Measurements from ENCODE around the gene ZNF710.
A peak's percentile ranks its signal among the peaks of the same experiment; 100 is the strongest.

ZNF710 gene

DNA sequence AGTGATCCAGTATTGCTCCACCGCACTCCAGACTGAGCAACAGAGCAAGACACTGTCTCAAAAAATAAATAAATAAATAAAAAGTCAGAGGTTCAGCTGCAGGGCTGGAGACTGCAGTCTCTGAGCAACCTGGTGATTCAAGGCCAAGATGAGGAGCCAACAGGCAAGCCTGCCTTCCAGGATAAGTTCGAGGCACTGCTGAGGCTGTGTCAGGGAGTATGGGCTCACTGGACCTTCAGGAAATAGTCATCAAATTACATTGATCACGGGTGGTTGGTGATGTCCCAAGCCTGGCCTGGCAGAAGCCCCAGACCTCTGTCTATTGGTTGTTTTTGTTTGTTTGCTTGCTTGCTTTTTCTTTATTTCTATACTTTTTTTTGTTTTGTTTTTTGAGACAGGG, 59.7 kb downstream of the ZNF710 start:
- no peak overlapping the region for H3K23ac ChIP-seq (ENCODE audit: low read depth, low read length, poor library complexity)
- no peak overlapping the region for H4K8ac ChIP-seq (ENCODE audit: low read depth, low read length)
- no peaks in the 10 kb centered on the region for H3K27me3 ChIP-seq (ENCODE audit: control insufficient read depth in 3 of 3, insufficient read depth in 3 of 3, low read depth in 1 of 3, low read length in 3 of 3)
- no peak overlapping the region for H3K4me3 ChIP-seq (ENCODE audit: low read length in 2 of 2)
- peaks cover 30 to 38% of the 10 kb centered on the region in 2 donors for H3K4me1 ChIP-seq (ENCODE audit: control insufficient read depth in 2 of 2, insufficient read depth in 1 of 2, low read depth in 1 of 2, low read length in 2 of 2)
- H4K91ac ChIP-seq (ENCODE audit: low read depth, low read length, poor library complexity), result no peak overlapping the region
- H3K9me3 ChIP-seq (replicated peaks in 1 of 2; ENCODE audit: control insufficient read depth in 2 of 2, insufficient read depth in 1 of 2, low read depth in 1 of 2, low read length in 2 of 2), result peaks cover 0 to 3% of the 10 kb centered on the region in 2 donors
- peak overlapping the region; percentile 34 for H3K27ac ChIP-seq (replicated peaks; ENCODE audit: low read length)
- no peak overlapping the region for H2BK5ac ChIP-seq (ENCODE audit: low read length)
- no peak overlapping the region for H3K9ac ChIP-seq (ENCODE audit: low read depth, low read length, poor library complexity)
- peak overlapping the region; percentile 42 for H3K18ac ChIP-seq (ENCODE audit: low read length)
- no peak for DNase-seq (ENCODE audit: low spot score)
- peaks cover 21% of the 10 kb centered on the region for H3K79me1 ChIP-seq (ENCODE audit: low read depth, low read length)
- H2BK15ac ChIP-seq (ENCODE audit: low read length), result peak overlapping the region; percentile 62
- no peak overlapping the region for H3K14ac ChIP-seq (ENCODE audit: low read length)
- H2AK5ac ChIP-seq (ENCODE audit: low read depth, low read length), result peak overlapping the region; percentile 3
- H2AFZ ChIP-seq (ENCODE audit: low read length), result no peak overlapping the region
- H3K4me2 ChIP-seq (ENCODE audit: insufficient read depth, low read length, poor library complexity, severe bottlenecking), result no peak overlapping the region
- H2BK12ac ChIP-seq (ENCODE audit: low read length), result no peak overlapping the region
- H3K36me3 ChIP-seq (replicated peaks in 1 of 2; ENCODE audit: control insufficient read depth in 2 of 2, insufficient read depth in 2 of 2, low read length in 2 of 2), result no peaks in the 10 kb centered on the region
- no peak overlapping the region for H3K4ac ChIP-seq (ENCODE audit: low read length)
- H2BK120ac ChIP-seq (ENCODE audit: low read depth, low read length), result no peak overlapping the region
- no CpG with 5 or more reads among the region's 3 CpGs for WGBS, 2 donors (ENCODE audit: extremely low coverage in 2 of 2, insufficient read length in 2 of 2, insufficient replicate concordance in 1 of 2)

DNA sequence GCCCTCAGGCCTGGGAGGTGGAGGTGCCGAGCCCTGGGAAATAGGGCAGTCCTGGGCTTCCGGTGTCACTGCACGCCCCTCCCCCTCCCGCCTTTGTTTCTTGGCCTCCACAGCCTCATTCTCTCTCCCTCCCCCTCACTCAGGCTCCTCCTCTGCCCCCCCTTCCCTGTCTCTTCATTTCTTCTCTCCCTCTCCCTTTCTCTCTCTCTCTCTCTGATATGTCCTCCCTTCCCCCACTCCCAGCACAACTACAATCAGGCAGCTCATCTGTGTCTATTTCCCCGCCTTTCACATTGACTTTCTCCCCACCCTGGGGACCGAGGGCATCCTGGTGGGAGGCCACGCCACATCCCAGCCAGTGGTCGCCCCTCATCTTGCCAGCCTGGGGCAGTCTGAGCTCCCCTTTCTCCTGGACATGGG, 60.9 kb downstream of the ZNF710 start:
- H3K27me3 ChIP-seq (ENCODE audit: control insufficient read depth in 3 of 3, insufficient read depth in 3 of 3, low read depth in 1 of 3, low read length in 3 of 3), result no peaks in the 10 kb centered on the region
- H3K79me1 ChIP-seq (ENCODE audit: low read depth, low read length), result peaks cover 21% of the 10 kb centered on the region
- peak overlapping the region; percentile 81 for H3K4ac ChIP-seq (ENCODE audit: low read length)
- peak overlapping the region; percentile 78 for H3K9ac ChIP-seq (ENCODE audit: low read depth, low read length, poor library complexity)
- H2AK5ac ChIP-seq (ENCODE audit: low read depth, low read length), result peak overlapping the region; percentile 99
- H3K14ac ChIP-seq (ENCODE audit: low read length), result peak overlapping the region; percentile 83
- H4K8ac ChIP-seq (ENCODE audit: low read depth, low read length), result peak overlapping the region; percentile 66
- H2BK12ac ChIP-seq (ENCODE audit: low read length), result peak overlapping the region; percentile 97
- peak overlapping the region; percentile 11 for H2BK15ac ChIP-seq (ENCODE audit: low read length)
- peak overlapping the region; percentile 94 for H3K18ac ChIP-seq (ENCODE audit: low read length)
- peak overlapping the region; percentile 68 for H2AFZ ChIP-seq (ENCODE audit: low read length)
- no peak overlapping the region for H3K23ac ChIP-seq (ENCODE audit: low read depth, low read length, poor library complexity)
- peaks cover 2 to 3% of the 10 kb centered on the region in 2 donors for H3K36me3 ChIP-seq (replicated peaks in 1 of 2; ENCODE audit: control insufficient read depth in 2 of 2, insufficient read depth in 2 of 2, low read length in 2 of 2)
- H3K27ac ChIP-seq (replicated peaks; ENCODE audit: low read length), result peak overlapping the region; percentile 62
- no peak overlapping the region for H3K4me3 ChIP-seq (ENCODE audit: low read length in 2 of 2)
- peak overlapping the region; percentile 97 for H2BK120ac ChIP-seq (ENCODE audit: low read depth, low read length)
- peak overlapping the region; percentile 83 for H2BK5ac ChIP-seq (ENCODE audit: low read length)
- peak; percentile 52 for DNase-seq (ENCODE audit: low spot score)
- no peak overlapping the region for H3K4me2 ChIP-seq (ENCODE audit: insufficient read depth, low read length, poor library complexity, severe bottlenecking)
- H3K9me3 ChIP-seq (replicated peaks in 1 of 2; ENCODE audit: control insufficient read depth in 2 of 2, insufficient read depth in 1 of 2, low read depth in 1 of 2, low read length in 2 of 2), result peaks cover 0 to 3% of the 10 kb centered on the region in 2 donors
- H4K91ac ChIP-seq (ENCODE audit: low read depth, low read length, poor library complexity), result peak overlapping the region; percentile 89
- WGBS, 2 donors (ENCODE audit: extremely low coverage in 2 of 2, insufficient read length in 2 of 2, insufficient replicate concordance in 1 of 2), result no CpG with 5 or more reads among the region's 8 CpGs
- H3K4me1 ChIP-seq (ENCODE audit: control insufficient read depth in 2 of 2, insufficient read depth in 1 of 2, low read depth in 1 of 2, low read length in 2 of 2), result peaks cover 30 to 37% of the 10 kb centered on the region in 2 donors

DNA sequence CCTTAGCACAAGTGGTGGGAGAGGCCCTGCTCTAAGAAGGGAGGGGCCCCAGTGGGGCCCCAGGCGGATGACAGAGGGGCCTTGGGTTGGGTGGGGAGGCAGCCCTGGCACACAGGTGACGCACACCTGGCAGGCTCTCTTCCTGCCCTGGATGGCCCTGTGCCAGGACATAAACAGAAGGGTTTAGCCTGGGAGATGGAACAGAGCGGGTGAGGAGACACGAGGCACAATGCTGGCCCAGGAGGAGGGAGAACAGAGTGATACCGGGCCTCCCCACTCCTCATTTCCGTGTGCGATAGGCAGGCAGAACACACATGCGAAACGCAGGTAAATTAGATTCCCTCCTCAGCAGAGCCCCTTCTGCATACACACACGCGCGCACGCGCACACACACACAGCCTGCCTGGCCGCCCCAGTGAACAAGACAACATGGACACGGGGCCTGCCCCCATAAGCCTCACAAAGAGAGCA, 61.4 kb downstream of the ZNF710 start:
- Histone ChIP-seq H3K27ac (replicated peaks; ENCODE audit: low read length) (peak overlapping the region; percentile 62), H2BK12ac (ENCODE audit: low read length) (peak overlapping the region; percentile 97), H2BK15ac (ENCODE audit: low read length) (peak overlapping the region; percentile 11), H4K91ac (ENCODE audit: low read depth, low read length, poor library complexity) (peak overlapping the region; percentile 89), H3K9ac (ENCODE audit: low read depth, low read length, poor library complexity) (peak overlapping the region; percentile 63), H3K9me3 (replicated peaks in 1 of 2; ENCODE audit: control insufficient read depth in 2 of 2, insufficient read depth in 1 of 2, low read depth in 1 of 2, low read length in 2 of 2) (peaks cover 0 to 3% of the 10 kb centered on the region in 2 donors), H2BK120ac (ENCODE audit: low read depth, low read length) (peak overlapping the region; percentile 97), H3K27me3 (ENCODE audit: control insufficient read depth in 3 of 3, insufficient read depth in 3 of 3, low read depth in 1 of 3, low read length in 3 of 3) (no peaks in the 10 kb centered on the region), H2BK5ac (ENCODE audit: low read length) (peak overlapping the region; percentile 83), H4K8ac (ENCODE audit: low read depth, low read length) (peak overlapping the region; percentile 66), H2AK5ac (ENCODE audit: low read depth, low read length) (peak overlapping the region; percentile 99), H3K23ac (ENCODE audit: low read depth, low read length, poor library complexity) (no peak overlapping the region), H3K14ac (ENCODE audit: low read length) (peak overlapping the region; percentile 83), H3K4me1 (ENCODE audit: control insufficient read depth in 2 of 2, insufficient read depth in 1 of 2, low read depth in 1 of 2, low read length in 2 of 2) (peaks cover 30 to 37% of the 10 kb centered on the region in 2 donors), H3K4me3 (ENCODE audit: low read length in 2 of 2) (no peak overlapping the region), H3K4me2 (ENCODE audit: insufficient read depth, low read length, poor library complexity, severe bottlenecking) (no peak overlapping the region), H3K18ac (ENCODE audit: low read length) (peak overlapping the region; percentile 94), H3K4ac (ENCODE audit: low read length) (peak overlapping the region; percentile 81), H3K79me1 (ENCODE audit: low read depth, low read length) (peaks cover 24% of the 10 kb centered on the region), H3K36me3 (replicated peaks in 1 of 2; ENCODE audit: control insufficient read depth in 2 of 2, insufficient read depth in 2 of 2, low read length in 2 of 2) (peaks cover 2 to 8% of the 10 kb centered on the region in 2 donors), H2AFZ (ENCODE audit: low read length) (peak overlapping the region; percentile 68)
- WGBS, 2 donors (ENCODE audit: extremely low coverage in 2 of 2, insufficient read length in 2 of 2, insufficient replicate concordance in 1 of 2), result no CpG with 5 or more reads among the region's 16 CpGs
- DNase-seq (ENCODE audit: low spot score), result no peak

DNA sequence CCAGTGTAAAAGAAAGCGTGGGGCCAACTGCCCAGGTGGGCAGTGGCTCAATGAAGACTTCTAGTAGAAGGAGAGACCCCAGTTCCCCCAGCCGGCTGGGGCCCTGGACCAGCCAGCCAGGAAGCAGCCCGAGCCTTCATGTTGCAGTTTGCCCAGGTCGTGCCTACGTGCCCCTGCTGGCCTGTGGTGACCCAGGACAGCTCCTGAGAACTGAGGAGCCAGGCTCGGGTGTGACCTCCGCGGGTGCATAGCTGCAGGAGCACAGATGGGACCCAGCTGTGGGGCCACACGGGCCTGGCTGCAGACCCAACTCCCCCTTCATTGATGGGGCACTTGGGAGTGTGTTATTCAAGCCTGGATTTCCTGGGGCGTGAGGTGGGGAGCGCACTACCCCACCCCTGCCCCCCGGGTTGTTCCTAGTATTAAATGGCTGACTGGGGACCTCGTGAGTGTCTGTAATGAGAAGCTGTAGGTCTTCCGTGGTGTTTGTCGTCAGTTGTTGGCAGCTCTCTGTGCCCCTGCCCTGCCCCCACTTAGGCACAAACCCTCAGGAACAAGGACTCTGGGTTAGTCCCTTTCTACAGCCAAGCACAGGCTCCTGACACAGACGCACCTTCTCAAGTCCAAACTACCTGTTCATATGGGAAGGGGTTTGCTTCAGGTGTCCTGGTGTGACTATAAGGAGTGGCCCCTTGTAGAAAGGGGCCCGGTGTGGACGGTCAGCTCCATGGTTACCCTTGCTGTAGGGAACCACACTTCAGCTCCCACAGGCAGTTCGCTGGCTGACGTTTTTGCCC, 62.0 kb downstream of the ZNF710 start:
- no peak overlapping the region for H2AFZ ChIP-seq (ENCODE audit: low read length)
- WGBS, 2 donors (ENCODE audit: extremely low coverage in 2 of 2, insufficient read length in 2 of 2, insufficient replicate concordance in 1 of 2), result no CpG with 5 or more reads among the region's 20 CpGs
- H3K4ac ChIP-seq (ENCODE audit: low read length), result peak overlapping the region; percentile 70
- peaks cover 9 to 14% of the 10 kb centered on the region in 2 donors for H3K36me3 ChIP-seq (replicated peaks in 1 of 2; ENCODE audit: control insufficient read depth in 2 of 2, insufficient read depth in 2 of 2, low read length in 2 of 2)
- H2BK12ac ChIP-seq (ENCODE audit: low read length), result no peak overlapping the region
- peak overlapping the region; percentile 68 for H3K23ac ChIP-seq (ENCODE audit: low read depth, low read length, poor library complexity)
- H3K27me3 ChIP-seq (ENCODE audit: control insufficient read depth in 3 of 3, insufficient read depth in 3 of 3, low read depth in 1 of 3, low read length in 3 of 3), result no peaks in the 10 kb centered on the region
- peak overlapping the region; percentile 99 for H2AK5ac ChIP-seq (ENCODE audit: low read depth, low read length)
- H3K9ac ChIP-seq (ENCODE audit: low read depth, low read length, poor library complexity), result peak overlapping the region; percentile 3
- no peak overlapping the region for H3K4me3 ChIP-seq (ENCODE audit: low read length in 2 of 2)
- H3K9me3 ChIP-seq (replicated peaks in 1 of 2; ENCODE audit: control insufficient read depth in 2 of 2, insufficient read depth in 1 of 2, low read depth in 1 of 2, low read length in 2 of 2), result peaks cover 0 to 3% of the 10 kb centered on the region in 2 donors
- no peak for DNase-seq (ENCODE audit: low spot score)
- peak overlapping the region; percentile 11 for H2BK15ac ChIP-seq (ENCODE audit: low read length)
- no peak overlapping the region for H4K8ac ChIP-seq (ENCODE audit: low read depth, low read length)
- no peak overlapping the region for H3K4me2 ChIP-seq (ENCODE audit: insufficient read depth, low read length, poor library complexity, severe bottlenecking)
- H3K4me1 ChIP-seq (ENCODE audit: control insufficient read depth in 2 of 2, insufficient read depth in 1 of 2, low read depth in 1 of 2, low read length in 2 of 2), result peaks cover 30 to 37% of the 10 kb centered on the region in 2 donors
- no peak overlapping the region for H4K91ac ChIP-seq (ENCODE audit: low read depth, low read length, poor library complexity)
- H3K14ac ChIP-seq (ENCODE audit: low read length), result peak overlapping the region; percentile 85
- H3K27ac ChIP-seq (replicated peaks; ENCODE audit: low read length), result peak overlapping the region; percentile 62
- H2BK120ac ChIP-seq (ENCODE audit: low read depth, low read length), result peak overlapping the region; percentile 97
- H2BK5ac ChIP-seq (ENCODE audit: low read length), result peak overlapping the region; percentile 83
- peak overlapping the region; percentile 94 for H3K18ac ChIP-seq (ENCODE audit: low read length)
- H3K79me1 ChIP-seq (ENCODE audit: low read depth, low read length), result peaks cover 23% of the 10 kb centered on the region

Data from neuronal stem cell (in vitro differentiated cells).